GM18951 (cell line): ENCODE data around the gene FERMT1.
"Not testable (repeated sequence)": the region's sequence is repeated elsewhere in the genome, so short reads cannot be mapped to it uniquely, and the experiment has no call there.

Experiments
- POLR2A ChIP-seq: IDR thresholded peaks from 4 replicates; pipeline ENCODE4 v1.6.1; 2011; ENCODE audit warnings: mild to moderate bottlenecking; ENCODE audit not compliant: insufficient read length, insufficient read depth; ENCODE audit errors: extremely low read depth
- in situ Hi-C: fragments of 300-500 bp; cut with MboI; formaldehyde crosslinking; loops from one replicate; pipeline ENCODE4 v1.12.0; 2022; ENCODE audit warnings: low sequenced_read_pairs, mixed read lengths, inconsistent platforms; ENCODE audit not compliant: unreplicated experiment

FERMT1 gene

DNA sequence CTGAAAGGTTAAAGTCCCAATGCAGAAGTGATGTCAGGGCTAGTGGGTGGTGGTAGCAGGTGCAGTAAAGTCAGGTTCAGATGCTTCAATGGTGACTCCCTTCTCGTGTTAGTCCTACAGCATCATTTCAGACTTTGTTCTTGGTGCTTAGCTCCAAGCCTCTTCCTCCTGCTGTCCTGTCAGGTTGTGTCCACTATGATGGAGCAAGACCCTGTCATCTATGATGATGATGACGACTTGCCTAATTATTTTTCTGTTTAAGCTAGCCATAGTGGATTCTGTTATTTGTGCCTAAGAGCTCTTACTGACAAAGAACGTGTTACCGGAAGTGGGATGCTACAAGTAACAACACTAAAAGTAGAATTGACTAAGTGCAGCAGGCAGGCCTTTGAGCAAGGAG lies 5.0 kb upstream of the FERMT1 start:
- in situ Hi-C loops, result no loop called here

DNA sequence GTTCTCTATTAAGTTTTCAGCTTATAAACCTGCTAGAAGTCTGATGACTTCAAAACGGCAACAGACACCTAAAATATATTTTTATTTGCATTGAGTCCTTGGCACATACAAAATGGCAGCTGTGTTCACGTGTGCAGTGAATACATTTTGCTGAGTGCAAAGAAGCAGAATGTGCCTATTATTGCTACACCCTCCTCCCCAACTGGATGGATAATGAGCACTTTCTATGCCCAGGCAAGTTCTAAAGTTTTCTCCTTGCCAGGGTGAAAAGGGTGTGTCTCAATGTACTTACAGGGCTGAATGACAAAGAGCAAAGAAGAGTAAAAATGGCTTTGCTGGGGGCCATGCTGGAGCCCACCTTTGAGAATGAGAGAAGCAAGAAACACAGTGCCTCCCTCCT lies 4.0 kb upstream of the FERMT1 start:
- no peak for TF ChIP-seq POLR2A
- in situ Hi-C loops, result no loop called here

More for the DNA sequence above, 5.0 kb upstream of the FERMT1 start:
- TF ChIP-seq POLR2A, result no peak

DNA sequence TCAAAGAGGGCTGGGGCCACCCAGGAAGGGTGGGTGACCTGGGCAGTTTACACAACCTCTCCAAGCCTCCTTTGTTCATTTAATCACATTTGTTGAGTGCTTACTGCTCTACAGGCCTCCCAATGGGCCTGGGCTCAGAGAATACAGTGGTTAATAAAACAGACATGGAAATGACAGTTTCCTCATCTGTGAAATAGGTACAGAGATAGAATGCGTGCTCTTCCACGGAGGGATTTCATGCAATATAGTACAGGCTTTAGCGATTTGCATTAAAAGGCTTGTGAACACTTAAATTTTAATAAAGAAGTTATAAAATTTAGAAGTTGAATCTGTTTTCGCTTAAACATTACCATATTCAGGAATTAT lies 802 bp upstream of the FERMT1 start:
- in situ Hi-C loops, result no loop called here
- TF ChIP-seq POLR2A, result no peak

DNA sequence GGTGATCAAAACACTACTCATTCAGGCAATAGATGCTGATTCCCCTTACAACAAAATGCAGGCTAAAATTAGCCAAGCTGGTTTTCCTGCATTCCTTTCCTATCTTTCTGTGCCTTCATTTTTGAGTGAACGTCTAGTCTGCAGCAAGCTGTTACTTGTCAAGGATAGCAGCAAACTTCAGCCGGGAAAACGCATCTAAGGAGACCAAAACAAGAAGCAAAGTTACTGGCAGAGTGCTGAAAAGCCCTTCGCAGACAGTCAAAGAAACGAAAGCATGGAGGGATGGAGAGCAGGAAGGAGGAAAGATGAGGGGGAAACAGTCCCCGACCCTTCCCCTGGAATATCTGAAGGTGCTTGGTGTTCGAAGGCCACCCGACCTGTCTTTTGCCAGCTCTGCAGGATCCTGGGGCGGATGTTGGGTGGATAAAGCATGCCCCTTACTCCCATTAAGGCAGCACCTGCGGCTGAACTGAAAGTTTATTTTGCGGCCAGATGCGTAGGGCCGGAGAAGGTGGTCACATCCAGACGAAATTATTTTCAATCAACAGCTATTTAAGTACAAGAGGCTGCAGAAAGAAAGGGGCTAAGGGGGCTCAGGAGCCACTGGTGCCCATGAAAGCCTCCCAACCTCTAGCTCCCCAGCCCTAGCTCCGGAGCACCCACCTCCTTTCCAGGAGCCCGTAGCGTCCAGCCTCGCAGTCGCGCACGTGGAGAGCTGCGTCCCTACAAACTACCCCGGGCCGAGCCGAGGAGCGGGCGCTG lies 538 bp downstream of the FERMT1 start:
- TF ChIP-seq POLR2A, result no peak
- in situ Hi-C loops, result no loop called here

- no peak for TF ChIP-seq POLR2A
- in situ Hi-C loops, result no loop called here
These were observed 1.3 kb downstream of the FERMT1 start for GRCh38 chr20:6121504-6121903.

GRCh38 chr20:6120491-6120988 lies 2.3 kb downstream of the FERMT1 start:
- TF ChIP-seq POLR2A, result no peak
- in situ Hi-C loops, result no loop called here

DNA sequence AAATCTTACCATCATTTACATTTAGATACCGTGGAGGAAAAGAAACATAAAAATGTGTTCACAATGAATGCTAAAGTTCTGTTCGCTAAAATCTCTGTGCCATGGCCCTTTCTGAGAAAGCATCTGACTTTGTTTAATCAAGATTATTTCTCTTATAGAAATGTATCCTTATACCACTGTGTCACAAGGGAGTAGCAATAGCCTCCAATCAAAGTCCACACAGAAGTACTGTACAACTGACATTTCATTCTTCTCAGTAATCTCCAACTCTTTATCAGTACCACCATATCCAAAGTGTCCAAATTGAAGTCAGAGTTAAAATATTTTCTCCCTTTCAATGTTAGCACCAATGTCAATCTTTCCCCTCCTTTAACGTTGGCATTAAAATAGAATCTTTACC lies 6.1 kb downstream of the FERMT1 start:
- TF ChIP-seq POLR2A, result no peak

GRCh38 chr20:6115221-6115895 lies 7.5 kb downstream of the FERMT1 start:
- in situ Hi-C loops, result no loop called here
- TF ChIP-seq POLR2A, result no peak

More for the DNA sequence above, 6.1 kb downstream of the FERMT1 start:
- in situ Hi-C loops, result no loop called here

DNA sequence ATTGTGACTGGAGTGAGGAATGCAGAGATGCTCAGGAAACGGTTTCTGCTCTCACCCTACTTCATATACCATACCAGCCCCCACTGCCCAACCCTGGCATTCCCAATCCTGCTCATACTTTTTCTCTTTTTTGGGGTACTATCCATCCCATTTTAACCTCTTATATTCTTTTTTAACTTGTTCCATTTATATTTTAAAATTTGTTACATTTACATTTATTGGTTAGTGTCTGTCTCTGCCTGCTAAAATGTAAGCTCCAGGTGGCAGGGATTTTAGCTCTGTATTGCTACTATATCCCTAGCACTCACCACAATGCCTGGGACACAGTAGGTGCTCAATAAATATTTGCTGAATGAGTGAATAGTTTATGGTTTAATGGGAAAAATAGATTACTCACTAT lies 8.1 kb downstream of the FERMT1 start:
- TF ChIP-seq POLR2A, result no peak
- in situ Hi-C loops, result no loop called here

GRCh38 chr20:6113951-6114350 lies 8.9 kb downstream of the FERMT1 start:
- in situ Hi-C loops, result no loop called here
- no peak for TF ChIP-seq POLR2A

- in situ Hi-C loops, result not testable (repeated sequence)
These were observed 9.9 kb downstream of the FERMT1 start for GRCh38 chr20:6112965-6113364.

DNA sequence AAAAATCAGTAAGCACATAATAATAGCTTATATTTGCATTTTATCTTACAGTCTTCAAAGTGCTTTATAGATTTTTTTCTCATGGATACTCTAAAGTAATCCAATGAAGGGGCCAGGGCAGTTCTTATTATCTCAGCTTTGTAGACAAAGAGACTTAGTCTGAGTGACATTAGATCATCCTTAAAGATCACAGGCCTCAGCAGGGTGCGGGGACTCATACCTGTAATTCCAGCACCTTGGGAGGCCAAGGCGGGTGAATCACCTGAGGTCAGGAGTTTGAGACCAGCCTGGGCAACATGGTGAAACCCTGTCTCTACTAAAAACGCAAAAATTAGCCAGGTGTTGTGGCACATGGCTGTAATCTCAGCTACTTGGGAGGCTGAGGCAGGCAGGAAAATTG lies 14.5 kb downstream of the FERMT1 start:
- no peak for TF ChIP-seq POLR2A
- in situ Hi-C loops, result no loop called here

DNA sequence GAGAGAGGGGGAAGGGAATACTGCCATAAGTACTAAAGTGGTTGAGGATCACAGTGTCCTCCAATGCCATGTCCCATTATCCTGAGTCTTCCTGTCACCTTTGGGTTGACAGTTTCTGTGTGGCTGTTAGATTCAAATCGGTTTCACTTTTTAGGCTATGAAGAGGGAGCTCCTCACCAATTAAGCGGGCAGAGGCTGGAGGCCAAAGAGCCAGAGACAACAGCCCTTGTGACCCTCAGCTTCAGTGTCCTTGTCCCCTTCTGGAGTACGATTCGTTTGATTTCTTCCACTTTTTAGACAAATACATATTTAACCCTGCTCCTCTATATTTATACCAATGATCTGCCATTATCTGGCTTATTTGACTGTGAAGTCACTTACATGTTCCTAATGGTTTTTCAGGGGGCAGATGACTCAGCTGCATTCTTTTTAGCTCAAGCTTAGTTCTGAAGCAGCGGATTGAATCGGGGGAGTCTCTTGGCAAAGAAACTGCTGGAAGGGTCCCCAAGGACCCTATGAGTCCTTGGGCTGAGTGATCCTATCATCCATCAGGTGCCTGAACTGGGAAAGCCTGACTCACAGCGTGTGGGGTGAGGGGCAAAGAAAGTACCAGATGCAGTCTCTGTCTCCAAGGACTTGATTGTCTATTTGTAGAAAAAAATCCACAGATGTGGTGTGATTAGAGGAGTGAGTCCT lies 18.2 kb downstream of the FERMT1 start:
- in situ Hi-C loops, result no loop called here

GRCh38 chr20:6103301-6103700 lies 19.5 kb downstream of the FERMT1 start:
- TF ChIP-seq POLR2A, result no peak
- in situ Hi-C loops, result no loop called here

More for the DNA sequence above, 18.2 kb downstream of the FERMT1 start:
- no peak for TF ChIP-seq POLR2A
